ENCODE data around the gene ZNG1C.
"Not testable (repeated sequence)": the region's sequence is repeated elsewhere in the genome, so short reads cannot be mapped to it uniquely, and the experiment has no call there.

DNA sequence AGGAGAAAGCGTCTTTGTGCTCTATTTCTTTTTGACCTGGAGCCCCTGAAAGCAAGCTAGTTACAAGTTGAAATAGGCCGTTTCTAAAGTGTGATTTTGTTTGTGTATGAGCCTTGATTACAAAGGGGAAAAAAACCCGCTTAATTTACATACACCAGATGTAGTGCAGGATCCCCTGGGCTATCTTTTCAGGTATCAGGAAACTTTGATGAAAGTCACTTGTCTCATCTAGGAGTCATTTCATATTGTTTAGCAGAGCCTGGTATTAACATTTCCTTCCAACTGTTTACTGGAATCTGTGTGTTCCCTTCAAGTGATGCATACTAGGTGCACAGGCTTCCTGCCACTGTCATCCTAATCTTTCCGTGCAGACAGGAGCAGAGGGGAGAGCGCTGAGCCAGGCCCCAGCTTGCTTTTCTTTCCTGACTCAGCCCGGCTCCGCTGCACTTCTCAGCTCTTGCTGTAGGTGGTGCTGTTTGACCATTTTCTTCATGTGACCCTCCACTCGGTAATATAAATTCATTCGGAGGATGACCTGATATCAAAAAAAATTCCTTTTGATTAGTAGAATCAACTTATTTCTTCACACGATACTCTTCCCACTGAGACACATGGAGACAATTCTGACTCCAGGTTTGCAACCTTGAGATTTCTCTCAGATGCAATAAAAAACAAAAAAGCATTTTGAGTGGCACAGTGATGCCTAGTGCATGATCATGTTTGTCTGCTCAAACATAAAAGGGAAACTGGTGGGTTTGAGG lies 100.7 kb downstream of the ZNG1C start:
- TF ChIP-seq FOXA1 (IDR thresholded peaks at IDR 0.05); ELF4 (IDR thresholded peaks at IDR 0.05); L3MBTL2 (conservative IDR thresholded peaks at IDR 0.05); HDGF (IDR thresholded peaks at IDR 0.05; ENCODE audit: borderline replicate concordance); FOXM1 (IDR thresholded peaks at IDR 0.05; ENCODE audit: borderline replicate concordance): not testable (repeated sequence)
